T-cell (primary cell): ENCODE data around the gene CNPPD1. TPM values are rescaled to one million over a fixed set of nuclear protein-coding genes. Genes with fewer than 3 reads are reported as not detected.

Experiments
- ATAC-seq, 4 experiments: fragments of 200-7000 bp in 3 of 4; fragments of 150-1000 bp in 1 of 4; cut with Tn5 transposase; replicated peaks in 1 of 4; 1 replicate in 3 of 4; 2 replicates in 1 of 4; pipeline ENCODE4 v1.10.0; 2021; ENCODE audit warnings: moderate library complexity in 3 of 4, mild to moderate bottlenecking in 2 of 4, moderate number of reproducible peaks in 1 of 4
- CTCF ChIA-PET, 2 donors: fragments of 300-600 bp; sonication (Branson Sonifier 250); formaldehyde crosslinking; loops; one replicate each; lab custom pipeline; 2022; ENCODE audit warnings: antibody characterized with exemption in 2 of 2; lab: Charles Lee
- POLR2A ChIA-PET, 2 donors: fragments of 300-600 bp; sonication (Branson Sonifier 250); formaldehyde crosslinking; loops; one replicate each; lab custom pipeline; 2022; ENCODE audit warnings: antibody characterized with exemption in 2 of 2; lab: Charles Lee
- DNase-seq, 35 experiments: peaks; one replicate each; pipeline versions ENCODE4 v3.0.0 to v3.0.0-alpha.2; 2013 to 2023
- H3K27ac ChIP-seq: one replicate; pipeline ENCODE4 v1.5.1; 2013; ENCODE audit warnings: low read length
- H3K27me3 ChIP-seq, 2 experiments: replicated peaks in 1 of 2; 1 replicate in 1 of 2; 2 replicates in 1 of 2; pipeline versions ENCODE4 v1.6.1 to v1.7.0; 2013; ENCODE audit warnings: low read length in 1 of 2, mixed read lengths in 1 of 2; ENCODE audit not compliant: control insufficient read depth in 2 of 2, insufficient read depth in 2 of 2; ENCODE audit errors: extremely low read depth in 1 of 2
- H3K36me3 ChIP-seq, 2 donors: 1 replicate in 1 of 2; 2 replicates in 1 of 2; pipeline versions ENCODE4 v1.6.1 to v1.7.0; 2013; ENCODE audit warnings: low read length in 1 of 2; ENCODE audit not compliant: control insufficient read depth in 2 of 2, insufficient read depth in 1 of 2; ENCODE audit errors: extremely low read depth in 1 of 2
- H3K4me1 ChIP-seq, 2 experiments: 1 replicate in 1 of 2; 2 replicates in 1 of 2; pipeline versions ENCODE4 v1.6.1 to v1.7.0; 2013; ENCODE audit warnings: low read length in 2 of 2, mixed read lengths in 1 of 2; ENCODE audit not compliant: insufficient read depth in 2 of 2, control insufficient read depth in 1 of 2; ENCODE audit errors: extremely low read depth in 1 of 2
- H3K4me3 ChIP-seq, 2 donors: 1 replicate in 1 of 2; 2 replicates in 1 of 2; pipeline versions ENCODE4 v1.5.1 to v1.7.0; 2013; ENCODE audit warnings: mild to moderate bottlenecking in 2 of 2, low read length in 1 of 2, moderate library complexity in 1 of 2; ENCODE audit not compliant: control insufficient read depth in 1 of 2; ENCODE audit errors: extremely low read depth in 1 of 2
- H3K9me3 ChIP-seq: 2 replicates; pipeline ENCODE4 v1.7.0; 2013
- H3K27ac Mint-ChIP-seq, 2 donors: one replicate each; pipeline ENCODE4 v1.8.0; 2020 to 2021; ENCODE audit warnings: mild to moderate bottlenecking in 2 of 2, mixed read lengths in 2 of 2
- H3K27me3 Mint-ChIP-seq, 2 donors: one replicate each; pipeline ENCODE4 v1.8.0; 2021 to 2022; ENCODE audit warnings: mixed read lengths in 2 of 2
- H3K36me3 Mint-ChIP-seq: one replicate; pipeline ENCODE4 v1.8.0; 2021; ENCODE audit warnings: mixed read lengths
- H3K4me1 Mint-ChIP-seq, 3 donors: one replicate each; pipeline ENCODE4 v1.8.0; 2020 to 2022; ENCODE audit warnings: mixed read lengths in 3 of 3, mild to moderate bottlenecking in 1 of 3
- H3K4me3 Mint-ChIP-seq, 3 donors: one replicate each; pipeline ENCODE4 v1.8.0; 2020 to 2022; ENCODE audit warnings: mild to moderate bottlenecking in 3 of 3, mixed read lengths in 3 of 3, moderate library complexity in 3 of 3
- H3K9me3 Mint-ChIP-seq, 3 donors: one replicate each; pipeline ENCODE4 v1.8.0; 2020 to 2022; ENCODE audit warnings: mixed read lengths in 3 of 3
- WGBS: methylation state at CpG from one replicate; pipeline ENCODE4 v1.1.5; 2013; ENCODE audit warnings: missing lambda C conversion rate; ENCODE audit not compliant: insufficient coverage; 5-methylcytosine and 5-hydroxymethylcytosine counted together
- total RNA-seq, 35 experiments: library from RNA in 6 of 35; stranded (reverse) in 6 of 35; fragments of 120-200 nt in 1 of 35; gene quantifications; one replicate each; pipeline versions ENCODE4 v1.2.1 to v1.2.4 and lab custom pipeline; 2013 to 2026

CNPPD1 gene
- total RNA-seq, 5 donors from 2014 or later (not counting 1 experiment from before 2014, with no cell fraction given) = 49.2 to 89.5 (median 83.2) TPM

DNA sequence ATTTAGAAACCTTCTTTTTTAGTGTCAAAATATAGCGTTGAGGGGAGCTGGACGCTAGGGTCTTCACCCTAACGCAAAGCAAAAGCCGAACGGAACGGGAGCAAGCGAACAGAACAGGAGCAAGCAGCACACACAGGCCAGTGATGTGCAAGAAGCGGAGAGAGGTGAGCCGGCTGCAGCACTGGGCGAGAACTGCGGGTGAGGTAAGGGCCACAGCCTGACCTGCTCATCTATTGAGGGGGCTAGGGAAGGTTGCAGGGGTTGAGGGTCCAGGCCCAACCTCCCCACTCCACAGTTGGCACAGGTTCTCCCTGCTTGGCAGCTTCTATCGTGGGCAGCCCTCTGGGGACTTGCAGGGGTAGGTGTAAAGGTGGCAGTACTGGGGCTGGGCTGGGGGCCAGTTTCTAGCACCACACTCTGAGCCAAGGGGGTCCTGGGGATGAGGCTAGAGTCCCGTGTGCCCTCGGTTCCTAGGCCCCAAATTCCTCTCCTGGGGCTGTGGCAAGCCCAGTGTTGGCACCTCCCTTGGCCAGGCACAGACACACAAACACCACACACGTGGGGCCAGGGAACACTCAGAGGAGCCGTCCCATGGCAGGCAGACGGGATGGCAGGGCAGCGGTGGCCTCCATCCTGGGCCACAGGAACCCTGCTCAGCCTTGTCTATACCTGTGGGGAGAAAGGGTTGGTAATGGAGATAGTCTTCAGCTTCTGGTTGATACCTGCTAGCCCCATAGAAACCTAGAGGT, 43.2 kb upstream of the CNPPD1 start:
- Histone ChIP-seq H3K27me3 (no peaks in the 10 kb centered on the region), H3K36me3 (peaks cover 21 to 49% of the 10 kb centered on the region in 2 donors), H3K9me3 (no peaks in the 10 kb centered on the region), H3K27ac (no peak overlapping the region), H3K4me3 (no peak overlapping the region), H3K4me1 (peaks cover 4 to 25% of the 10 kb centered on the region in 2 experiments)
- ChIA-PET CTCF (interaction anchor here in 1 of 2 donors (0.9 to 1.7 kb wide), 2 partner anchors 75 to 168 kb away, joined by 4 to 5 read pairs; partner anchors contain the start of gene DNPEP), POLR2A (interaction anchor here in 1 of 2 donors (0.5 kb wide), 1 partner anchor 31 kb away, joined by 3 read pairs; no protein-coding TSS in a partner anchor)
- Mint-ChIP-seq H3K27me3 (no peaks in the 10 kb centered on the region), H3K36me3 (peaks cover 26% of the 10 kb centered on the region), H3K4me3 (peak overlapping the region; percentile 21 to 83 (median 76)), H3K9me3 (no peaks in the 10 kb centered on the region), H3K27ac (peak overlapping the region in 1 of 2 donors; percentile 12), H3K4me1 (peaks cover 15 to 29% (median 20%) of the 10 kb centered on the region in 3 donors)
- DNase-seq = no peak
- WGBS = 94% methylated on average over 11 of the region's 18 CpGs
- no peak for ATAC-seq

GRCh38 chr2:219218732-219219701, 42.3 kb upstream of the CNPPD1 start, which contains the start of gene ABCB6:
ABCB6 (minus strand) TSS chr2:219218958; CDS start chr2:219218673, 285 bp downstream.
- 10% methylated on average over 54 of the region's 71 CpGs for WGBS
- ChIA-PET CTCF (interaction anchor here (0.9 to 1.7 kb wide), 6 partner anchors 13 to 169 kb away, joined by 3 to 5 read pairs (median 4); partner anchors contain the start of genes DNPEP (in 1 of the 2) and ZFAND2B (in 1 of the 2)), POLR2A (interaction anchor here in 1 of 2 donors (0.5 kb wide), 2 partner anchors 32 to 34 kb away, joined by 3 to 4 read pairs; no protein-coding TSS in a partner anchor)
- peak within 1 kb of the TSS; percentile 69 to 79 for H3K27ac Mint-ChIP-seq
- H3K4me3 Mint-ChIP-seq = peak within 1 kb of the TSS; percentile 76 to 83 (median 78)
- Histone ChIP-seq H3K4me3 (peak within 1 kb of the TSS; percentile 56 to 67), H3K27me3 (no peaks in the 10 kb centered on the region), H3K4me1 (peaks cover 4 to 25% of the 10 kb centered on the region in 2 experiments), H3K36me3 (peaks cover 18 to 40% of the 10 kb centered on the region in 2 donors), H3K9me3 (no peaks in the 10 kb centered on the region), H3K27ac (peak within 1 kb of the TSS; percentile 31)
- peaks cover 22% of the 10 kb centered on the region for H3K36me3 Mint-ChIP-seq
- no peaks in the 10 kb centered on the region for H3K9me3 Mint-ChIP-seq
- ATAC-seq (peak; percentile 84 to 90 (median 88)), DNase-seq (peak; percentile 72 to 90 (median 80))
- H3K4me1 Mint-ChIP-seq = peaks cover 12 to 26% (median 20%) of the 10 kb centered on the region in 3 donors
- no peaks in the 10 kb centered on the region for H3K27me3 Mint-ChIP-seq

GRCh38 chr2:219218217-219218731, 41.5 kb upstream of the CNPPD1 start:
- H3K27me3 ChIP-seq = no peaks in the 10 kb centered on the region

DNA sequence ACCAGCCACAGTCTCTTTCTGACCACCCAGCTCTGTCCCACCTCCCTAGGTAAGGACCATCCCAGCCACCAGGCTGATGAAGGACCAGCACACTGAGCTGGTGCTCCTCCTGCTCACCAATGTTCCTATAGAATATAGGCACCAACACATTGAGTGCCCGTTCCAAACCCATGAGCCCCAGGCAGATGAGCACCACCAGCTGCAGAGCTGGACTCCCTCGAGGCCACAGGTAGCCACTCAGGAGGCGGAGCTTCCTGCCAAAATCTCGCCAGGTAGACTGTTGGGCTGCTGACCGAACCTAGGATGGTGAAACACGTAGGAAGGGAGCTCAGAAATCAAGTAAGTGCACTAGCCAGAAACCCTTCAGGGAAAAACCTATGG, 39.8 kb upstream of the CNPPD1 start:
- H3K36me3 ChIP-seq = peaks cover 7 to 20% of the 10 kb centered on the region in 2 donors
- no peaks in the 10 kb centered on the region for H3K9me3 ChIP-seq
- peaks cover 15% of the 10 kb centered on the region for H3K36me3 Mint-ChIP-seq
- no peaks in the 10 kb centered on the region for H3K9me3 Mint-ChIP-seq
- H3K27ac Mint-ChIP-seq = peak overlapping the region in 1 of 2 donors; percentile 71
- H3K27ac ChIP-seq = no peak overlapping the region
- H3K27me3 ChIP-seq = no peaks in the 10 kb centered on the region
- no peak overlapping the region for H3K4me3 ChIP-seq
- POLR2A ChIA-PET = no interaction called here
- H3K4me1 Mint-ChIP-seq = peaks cover 14 to 27% (median 20%) of the 10 kb centered on the region in 3 donors
- no peaks in the 10 kb centered on the region for H3K27me3 Mint-ChIP-seq
- ATAC-seq (no peak), DNase-seq (no peak)
- peaks cover 4 to 25% of the 10 kb centered on the region in 2 experiments for H3K4me1 ChIP-seq
- CTCF ChIA-PET = interaction anchor here (0.6 to 1.1 kb wide), 4 partner anchors 19 to 60 kb away, joined by 3 to 7 read pairs (median 3); partner anchors contain the start of gene SLC23A3 (in 1 of the 2)
- 88% methylated on average over 5 of the region's 6 CpGs for WGBS
- H3K4me3 Mint-ChIP-seq = peak overlapping the region in 1 of 3 donors; percentile 83

More at GRCh38 chr2:219218217-219218731, 41.5 kb upstream of the CNPPD1 start:
- no peaks in the 10 kb centered on the region for H3K9me3 Mint-ChIP-seq
- peak overlapping the region; percentile 76 to 83 (median 78) for H3K4me3 Mint-ChIP-seq
- H3K36me3 Mint-ChIP-seq = peaks cover 18% of the 10 kb centered on the region
- H3K4me1 Mint-ChIP-seq = peaks cover 12 to 25% (median 20%) of the 10 kb centered on the region in 3 donors
- no peaks in the 10 kb centered on the region for H3K9me3 ChIP-seq
- 3% methylated on average over 37 of the region's 37 CpGs for WGBS
- H3K27ac Mint-ChIP-seq = peak overlapping the region; percentile 69 to 79
- H3K4me3 ChIP-seq = peak overlapping the region; percentile 56 to 67
- H3K27ac ChIP-seq = no peak overlapping the region
- ChIA-PET POLR2A (no interaction called here), CTCF (interaction anchor here (0.9 to 1.7 kb wide), 6 partner anchors 23 to 77 kb away, joined by 3 to 5 read pairs (median 4); partner anchors contain the start of gene CNPPD1 (in 1 of the 2))
- peaks cover 4 to 25% of the 10 kb centered on the region in 2 experiments for H3K4me1 ChIP-seq
- peaks cover 11 to 35% of the 10 kb centered on the region in 2 donors for H3K36me3 ChIP-seq
- ATAC-seq = peak; percentile 42 to 58 (median 52)
- H3K27me3 Mint-ChIP-seq = no peaks in the 10 kb centered on the region
- peak in 7 of 35 experiments; percentile 12 to 38 (median 22) for DNase-seq

DNA sequence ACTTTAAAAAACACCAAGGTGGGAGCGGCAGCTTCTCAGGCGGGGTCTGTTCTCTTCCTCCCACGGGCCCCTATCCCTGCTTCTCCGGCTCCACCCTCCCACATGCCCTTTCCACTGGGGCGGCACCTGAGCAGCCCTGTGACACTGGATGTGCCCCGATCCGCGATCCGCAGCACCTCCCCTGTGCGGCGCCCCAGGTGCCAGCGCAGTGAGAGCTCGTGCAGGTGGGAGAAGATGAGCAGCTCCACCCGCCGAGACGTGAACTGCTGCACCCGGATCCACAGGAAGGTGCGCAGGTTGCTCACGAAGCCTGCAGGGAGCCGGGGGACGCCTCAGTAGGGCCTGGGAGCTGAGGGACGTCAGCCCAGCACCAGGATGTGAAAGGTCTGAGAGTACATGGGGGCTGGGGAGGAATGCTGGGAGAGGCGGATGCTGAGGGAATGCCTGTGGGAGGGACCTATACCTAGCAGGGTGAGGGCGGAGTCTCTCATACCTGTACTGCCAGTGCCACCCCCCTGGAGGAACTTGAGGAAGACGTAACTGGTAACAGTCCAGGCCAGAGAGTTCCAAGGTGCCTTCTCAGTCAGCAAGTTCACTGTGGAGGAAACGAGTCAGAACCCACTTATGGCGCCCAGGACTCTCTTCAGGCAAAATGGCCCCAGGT, 39.3 kb upstream of the CNPPD1 start:
- no peak for DNase-seq
- CTCF ChIA-PET = interaction anchor here in 1 of 2 donors (0.6 to 1.1 kb wide), 3 partner anchors 45 to 59 kb away, joined by 3 read pairs; partner anchors contain the start of gene SLC23A3
- no peak overlapping the region for H3K27ac Mint-ChIP-seq

More for the DNA sequence above, 39.3 kb upstream of the CNPPD1 start:
- Histone ChIP-seq H3K36me3 (peaks cover 2 to 15% of the 10 kb centered on the region in 2 donors), H3K4me3 (no peak overlapping the region), H3K27ac (no peak overlapping the region), H3K4me1 (peaks cover 4 to 29% of the 10 kb centered on the region in 2 experiments), H3K9me3 (no peaks in the 10 kb centered on the region), H3K27me3 (no peaks in the 10 kb centered on the region)
- 89% methylated on average over 19 of the region's 27 CpGs for WGBS
- no peak overlapping the region for H3K4me3 Mint-ChIP-seq
- H3K4me1 Mint-ChIP-seq = peaks cover 19 to 32% (median 23%) of the 10 kb centered on the region in 3 donors
- no peak for ATAC-seq
- no peaks in the 10 kb centered on the region for H3K27me3 Mint-ChIP-seq
- POLR2A ChIA-PET = no interaction called here
- H3K9me3 Mint-ChIP-seq = no peaks in the 10 kb centered on the region
- peaks cover 10% of the 10 kb centered on the region for H3K36me3 Mint-ChIP-seq
